LNCaP clone FGC (cell line): ENCODE data around the gene CHSY3.

Source experiments
- DNase-seq: peaks from one replicate; pipeline ENCODE4 v3.0.0-alpha.2; 2011; ENCODE audit warnings: low read depth
- H3K4me3 ChIP-seq: 2 replicates; pipeline ENCODE4 v1.5.1; 2011; ENCODE audit warnings: mild to moderate bottlenecking, low read depth, low read length, control low read depth
- TF ChIP-seq, protein P1 (sequence below): IDR thresholded peaks from 2 replicates; pipeline ENCODE4 v1.5.1; 2012; ENCODE audit warnings: mild to moderate bottlenecking; ENCODE audit not compliant: control insufficient read depth, insufficient read depth; ENCODE audit errors: extremely low read depth

The CHSY3 gene

DNA sequence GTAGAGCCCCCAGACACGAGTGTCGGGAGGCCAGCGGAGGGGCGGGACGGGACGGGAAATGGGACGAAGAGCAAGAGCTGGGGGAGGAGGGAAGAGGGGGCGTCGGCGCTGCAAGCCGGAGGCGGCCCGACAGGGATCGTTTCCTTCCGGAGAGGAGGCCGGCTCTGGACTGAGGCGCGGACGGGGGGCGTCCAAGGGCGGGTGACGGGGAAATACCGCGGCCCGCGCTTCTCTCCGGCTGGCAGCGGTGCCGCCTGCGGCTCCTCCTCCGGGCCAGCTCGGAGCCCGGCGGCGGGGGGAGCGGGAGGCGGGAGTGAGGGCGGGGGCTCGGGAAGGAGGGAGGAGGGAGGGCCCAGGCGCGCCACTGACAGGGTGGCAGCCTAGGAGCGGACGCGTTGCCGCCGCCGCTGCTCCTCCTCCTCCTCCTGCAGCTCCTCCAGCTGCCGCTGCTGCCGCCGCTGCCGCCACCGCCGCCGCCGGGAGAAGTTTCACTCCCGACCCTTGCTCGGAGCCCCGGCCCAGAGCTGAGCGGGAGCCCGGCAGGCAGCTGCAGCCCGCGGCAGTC lies at the start of gene CHSY3:
CHSY3 (plus strand) TSS at position 364 of the 565 bp plus-strand sequence.
- TF ChIP-seq, protein P1, sequence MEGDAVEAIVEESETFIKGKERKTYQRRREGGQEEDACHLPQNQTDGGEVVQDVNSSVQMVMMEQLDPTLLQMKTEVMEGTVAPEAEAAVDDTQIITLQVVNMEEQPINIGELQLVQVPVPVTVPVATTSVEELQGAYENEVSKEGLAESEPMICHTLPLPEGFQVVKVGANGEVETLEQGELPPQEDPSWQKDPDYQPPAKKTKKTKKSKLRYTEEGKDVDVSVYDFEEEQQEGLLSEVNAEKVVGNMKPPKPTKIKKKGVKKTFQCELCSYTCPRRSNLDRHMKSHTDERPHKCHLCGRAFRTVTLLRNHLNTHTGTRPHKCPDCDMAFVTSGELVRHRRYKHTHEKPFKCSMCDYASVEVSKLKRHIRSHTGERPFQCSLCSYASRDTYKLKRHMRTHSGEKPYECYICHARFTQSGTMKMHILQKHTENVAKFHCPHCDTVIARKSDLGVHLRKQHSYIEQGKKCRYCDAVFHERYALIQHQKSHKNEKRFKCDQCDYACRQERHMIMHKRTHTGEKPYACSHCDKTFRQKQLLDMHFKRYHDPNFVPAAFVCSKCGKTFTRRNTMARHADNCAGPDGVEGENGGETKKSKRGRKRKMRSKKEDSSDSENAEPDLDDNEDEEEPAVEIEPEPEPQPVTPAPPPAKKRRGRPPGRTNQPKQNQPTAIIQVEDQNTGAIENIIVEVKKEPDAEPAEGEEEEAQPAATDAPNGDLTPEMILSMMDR = no peak
- DNase-seq = peak; percentile 13
- H3K4me3 ChIP-seq = peak within 1 kb of the TSS; percentile 41

DNA sequence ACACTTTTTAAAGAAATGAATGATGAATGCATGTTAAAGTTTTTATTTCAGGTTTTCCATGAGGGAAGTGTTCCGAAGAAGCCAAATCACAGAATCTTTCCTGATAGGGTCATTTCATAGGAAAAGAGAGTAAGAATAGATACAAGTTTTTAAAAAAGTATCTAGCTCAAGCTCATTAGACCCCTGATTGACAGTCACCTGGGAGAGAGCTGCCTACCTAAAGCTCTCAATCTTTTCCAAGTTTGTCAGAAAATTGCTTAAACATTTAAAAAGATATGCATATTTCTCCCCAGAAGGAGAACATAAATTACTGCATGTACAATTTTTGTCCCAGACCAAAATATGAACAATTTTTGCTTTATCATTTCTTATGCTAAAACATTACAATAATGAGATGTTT lies 47.9 kb upstream of the CHSY3 start:
- TF ChIP-seq, protein P1 = no peak
- DNase-seq = no peak
- no peak overlapping the region for H3K4me3 ChIP-seq

DNA sequence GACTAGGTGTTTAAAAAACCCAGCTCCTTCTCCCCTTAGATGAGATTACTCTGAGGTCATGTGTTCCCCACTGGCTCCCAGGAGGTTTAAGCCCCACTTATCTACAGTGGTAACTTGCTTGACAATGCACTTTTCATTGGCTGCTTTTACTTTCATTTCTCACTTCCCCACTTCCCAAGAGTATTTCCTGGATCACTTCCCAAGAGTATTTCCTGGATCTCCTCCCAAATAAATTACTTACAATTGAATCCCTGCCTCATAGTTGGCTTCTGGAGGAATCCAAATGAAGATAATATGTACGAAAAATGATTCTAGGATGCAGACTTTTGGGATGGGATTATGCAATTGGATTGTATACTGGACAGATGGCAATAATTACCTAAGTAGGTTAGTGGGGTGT lies 47.1 kb upstream of the CHSY3 start:
- DNase-seq = no peak
- H3K4me3 ChIP-seq = no peak overlapping the region
- TF ChIP-seq, protein P1 = no peak

DNA sequence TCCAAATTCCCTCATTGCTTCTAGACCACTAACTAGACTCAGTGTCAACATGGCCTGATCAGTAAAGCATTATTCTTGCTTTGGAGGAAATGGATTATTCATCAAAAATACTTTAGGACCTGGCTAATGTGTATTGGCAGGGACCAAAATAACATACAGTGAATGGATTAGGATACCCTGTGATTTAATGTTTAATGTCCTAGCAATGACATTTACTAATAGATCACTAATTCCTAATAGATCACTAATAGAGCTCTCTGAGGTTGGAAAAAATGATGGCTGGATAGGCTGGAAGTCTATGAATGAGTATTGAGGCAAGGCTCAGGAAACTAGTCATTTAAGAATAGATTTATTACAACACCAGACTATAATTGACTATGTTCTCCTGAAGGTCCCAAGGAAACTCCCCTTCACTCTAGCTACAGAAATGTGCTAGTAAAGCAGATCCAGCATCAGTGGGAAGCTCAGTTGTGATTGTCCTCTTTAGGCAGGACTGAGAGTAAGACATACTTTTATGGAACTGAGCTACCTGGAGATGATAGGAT lies 46.1 kb upstream of the CHSY3 start:
- TF ChIP-seq, protein P1 = no peak
- DNase-seq = no peak
- H3K4me3 ChIP-seq = no peak overlapping the region

DNA sequence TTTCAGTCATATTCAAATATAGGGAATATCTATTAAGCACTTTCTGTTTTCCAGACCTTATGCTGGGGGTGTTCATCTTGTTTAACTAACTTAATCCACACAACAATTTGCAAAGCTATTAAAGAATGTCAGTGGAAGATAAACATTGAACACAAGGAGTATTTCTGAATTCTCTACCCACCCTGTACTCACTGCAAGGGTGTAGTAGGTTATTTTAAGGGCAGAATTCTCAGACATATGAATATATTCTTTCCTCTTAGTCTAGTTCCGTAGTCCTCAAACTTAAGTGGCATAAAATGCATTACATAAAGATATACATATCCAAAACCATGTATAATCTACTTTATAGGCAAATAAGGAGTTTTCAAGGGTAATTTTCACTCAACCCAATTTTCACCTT lies 19.9 kb upstream of the CHSY3 start:
- DNase-seq = no peak
- no peak overlapping the region for H3K4me3 ChIP-seq
- TF ChIP-seq, protein P1 = no peak

DNA sequence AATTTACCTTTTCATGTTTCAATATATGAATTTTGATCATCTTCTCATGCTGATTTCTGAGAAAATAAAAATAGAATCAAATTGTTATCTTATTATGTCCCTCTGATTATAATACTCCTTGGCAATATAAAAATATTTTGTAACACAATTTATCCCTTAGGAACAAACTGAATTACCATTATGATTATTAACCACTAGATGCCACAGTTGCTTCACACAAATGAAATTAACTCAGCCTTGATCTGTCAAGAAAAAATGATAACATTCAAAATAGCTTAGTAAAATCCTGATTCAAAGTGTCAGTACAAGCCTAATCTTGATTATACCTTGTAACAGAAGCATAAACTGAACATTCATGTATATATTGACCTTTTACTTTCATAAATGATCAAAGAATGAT lies 4.8 kb upstream of the CHSY3 start:
- TF ChIP-seq, protein P1 = peak; percentile 51
- no peak overlapping the region for H3K4me3 ChIP-seq
- DNase-seq = peak; percentile 2

DNA sequence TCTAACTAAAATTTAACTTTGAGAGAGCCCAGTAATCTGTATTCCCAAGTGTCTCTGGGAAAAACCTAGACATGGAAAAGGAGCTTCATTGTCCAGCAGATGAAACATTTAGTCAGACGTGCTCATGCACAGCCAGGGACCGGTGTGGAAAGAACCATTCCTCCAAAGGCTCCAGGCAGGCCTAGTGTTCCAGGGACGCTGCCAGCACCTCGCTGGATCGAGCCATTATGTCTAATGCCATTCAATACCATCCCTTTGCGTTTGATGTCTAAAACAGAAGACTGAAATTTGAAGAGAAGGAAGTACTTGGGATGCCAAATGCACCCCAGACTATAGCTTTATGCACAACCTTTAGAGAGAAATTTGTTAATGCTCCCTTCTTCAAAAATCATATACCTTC lies 1.4 kb upstream of the CHSY3 start:
- TF ChIP-seq, protein P1 = no peak
- H3K4me3 ChIP-seq = no peak overlapping the region
- DNase-seq = no peak
